ENCODE data around the gene SLC16A8.

The SLC16A8 gene

DNA sequence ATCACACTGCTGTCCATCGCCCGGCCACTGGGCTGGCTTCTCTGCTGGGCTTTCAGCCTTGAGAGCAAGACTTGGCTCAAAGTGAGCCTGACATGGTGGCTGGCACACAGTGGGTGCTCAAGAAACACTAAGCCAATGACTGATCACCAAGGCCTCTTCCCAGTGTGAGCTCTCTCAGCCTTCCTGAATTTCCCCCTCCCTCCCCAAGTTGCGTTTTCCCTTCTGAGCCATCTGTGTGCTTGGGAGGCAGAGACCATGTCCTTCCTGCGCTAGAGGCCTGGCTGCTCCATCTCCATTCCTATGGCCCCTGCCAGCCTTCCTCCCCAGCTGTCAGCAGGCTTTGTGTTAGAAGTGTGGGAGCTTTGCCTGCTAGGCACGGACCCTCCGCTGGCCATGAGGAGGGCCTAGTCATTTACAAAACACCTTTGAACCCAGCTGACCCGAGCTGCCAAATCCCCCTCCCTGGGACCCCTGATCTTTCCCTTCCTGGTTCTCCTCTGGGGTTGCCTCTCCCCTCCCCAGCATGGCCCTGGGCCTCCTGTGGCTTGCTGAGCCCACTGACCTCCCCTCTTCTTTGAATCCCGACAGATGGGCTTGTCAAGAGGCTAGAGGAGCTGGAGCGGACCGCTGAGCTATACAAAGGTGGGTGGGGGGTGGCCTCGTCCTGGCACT, 13.6 kb downstream of the SLC16A8 start:
- peak; percentile 56 for DNase-seq

- DNase-seq = peak; percentile 35
These were observed 14.4 kb downstream of the SLC16A8 start for GRCh38 chr22:38069372-38070249.

- DNase-seq = no peak
These were observed 15.2 kb downstream of the SLC16A8 start for GRCh38 chr22:38068641-38069371.

DNA sequence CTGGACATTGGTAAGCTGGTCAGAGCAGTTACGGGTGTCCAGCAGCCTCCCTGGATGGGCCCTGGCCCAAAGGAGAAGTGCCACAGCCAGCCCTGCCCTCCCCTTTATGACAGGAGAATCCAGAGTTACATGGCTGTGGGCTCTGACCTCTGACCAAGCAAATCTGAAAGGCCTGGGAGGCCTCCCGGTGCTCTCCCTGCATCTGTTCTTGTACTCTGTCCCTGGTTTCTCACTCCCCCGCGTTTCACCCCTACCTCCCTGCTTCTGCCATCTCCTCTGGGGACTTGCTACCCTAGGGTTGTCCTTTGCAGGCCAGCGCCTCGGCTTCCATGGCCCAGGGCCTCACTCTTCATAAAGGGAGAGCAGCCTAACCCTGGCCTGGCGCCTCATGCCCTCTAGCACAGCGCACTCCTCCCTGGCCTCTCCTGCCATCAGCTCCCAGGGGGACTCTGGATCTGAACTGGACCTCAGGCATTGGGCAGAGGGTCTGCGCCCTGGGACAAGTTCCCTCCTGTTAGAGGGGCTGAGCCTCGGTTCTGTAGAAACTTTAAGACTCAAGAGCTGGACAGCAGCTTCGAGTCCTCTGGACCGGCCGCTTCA, 16.1 kb downstream of the SLC16A8 start:
- DNase-seq = no peak

DNA sequence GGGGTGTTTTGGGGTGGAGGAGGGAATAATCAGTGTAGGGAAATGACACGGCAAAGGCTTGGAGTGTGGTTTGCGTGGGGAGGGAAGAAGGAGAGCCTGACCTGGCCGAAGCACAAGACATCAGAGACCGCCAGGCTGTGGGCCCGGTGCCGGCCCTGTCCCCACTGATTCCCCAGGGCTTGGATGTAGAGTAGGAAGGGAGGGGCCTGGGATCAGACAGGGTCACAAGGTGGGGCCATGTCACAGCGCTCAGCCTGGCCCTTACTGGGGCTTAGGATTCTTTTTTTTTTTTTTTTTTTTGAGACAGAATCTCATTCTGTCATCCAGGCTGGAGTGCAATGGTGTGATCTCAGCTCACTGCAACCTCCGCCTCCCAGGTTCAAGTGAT, 17.0 kb downstream of the SLC16A8 start:
- DNase-seq = no peak

DNA sequence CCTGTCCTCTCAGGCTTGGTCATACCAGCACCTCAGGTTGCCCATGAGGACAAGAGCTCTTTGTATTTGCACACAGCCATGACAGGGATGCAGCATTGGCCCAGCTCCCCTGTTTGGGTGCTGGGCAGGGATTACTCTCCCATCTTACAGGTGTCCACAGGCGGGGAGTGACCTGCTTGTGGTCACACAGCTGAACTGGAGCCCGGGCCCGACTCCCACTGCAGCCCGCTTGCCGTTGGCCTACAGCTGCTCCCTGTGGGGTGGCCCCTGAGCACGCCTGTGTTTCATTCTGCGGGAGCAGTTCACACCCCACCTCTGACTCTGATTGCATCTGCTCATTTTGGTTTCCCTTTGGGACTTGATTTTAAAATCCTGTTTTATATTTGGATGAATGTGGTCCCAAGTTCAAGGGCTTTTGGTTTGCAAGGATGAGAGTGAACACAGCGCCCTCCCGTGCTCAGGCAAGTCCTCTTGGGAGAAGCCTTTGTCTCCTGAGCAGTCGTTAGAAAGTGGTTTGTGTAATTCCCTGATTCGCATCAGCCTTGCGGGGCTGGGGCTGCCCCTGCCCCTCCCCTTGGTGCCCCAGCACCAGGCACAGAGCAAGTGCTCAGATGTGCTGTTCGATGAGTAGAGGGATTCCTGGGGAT, 17.5 kb downstream of the SLC16A8 start:
- no peak for DNase-seq

DNA sequence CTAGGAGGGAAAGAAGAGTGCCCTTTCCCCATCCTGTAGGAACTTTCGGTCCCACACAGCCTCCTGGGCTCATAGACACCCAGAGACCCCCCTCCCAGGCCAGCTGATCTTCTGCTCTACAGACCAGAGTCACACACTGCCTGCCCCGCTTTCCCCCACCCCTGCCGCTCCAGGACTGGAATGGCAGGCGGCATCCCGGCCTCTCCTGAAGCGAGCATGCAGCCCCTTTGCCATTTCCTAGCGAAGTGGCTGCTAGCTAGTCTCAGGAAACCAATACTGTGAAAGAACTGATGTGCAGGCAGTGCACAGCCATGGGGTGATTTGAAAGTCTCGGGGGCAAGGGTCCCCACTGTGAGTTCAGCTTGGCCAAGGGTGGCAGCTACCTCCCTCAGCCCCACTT, 18.4 kb downstream of the SLC16A8 start:
- DNase-seq = no peak

- no peak for DNase-seq
These were observed 21.2 kb downstream of the SLC16A8 start for GRCh38 chr22:38062791-38063190.

DNA sequence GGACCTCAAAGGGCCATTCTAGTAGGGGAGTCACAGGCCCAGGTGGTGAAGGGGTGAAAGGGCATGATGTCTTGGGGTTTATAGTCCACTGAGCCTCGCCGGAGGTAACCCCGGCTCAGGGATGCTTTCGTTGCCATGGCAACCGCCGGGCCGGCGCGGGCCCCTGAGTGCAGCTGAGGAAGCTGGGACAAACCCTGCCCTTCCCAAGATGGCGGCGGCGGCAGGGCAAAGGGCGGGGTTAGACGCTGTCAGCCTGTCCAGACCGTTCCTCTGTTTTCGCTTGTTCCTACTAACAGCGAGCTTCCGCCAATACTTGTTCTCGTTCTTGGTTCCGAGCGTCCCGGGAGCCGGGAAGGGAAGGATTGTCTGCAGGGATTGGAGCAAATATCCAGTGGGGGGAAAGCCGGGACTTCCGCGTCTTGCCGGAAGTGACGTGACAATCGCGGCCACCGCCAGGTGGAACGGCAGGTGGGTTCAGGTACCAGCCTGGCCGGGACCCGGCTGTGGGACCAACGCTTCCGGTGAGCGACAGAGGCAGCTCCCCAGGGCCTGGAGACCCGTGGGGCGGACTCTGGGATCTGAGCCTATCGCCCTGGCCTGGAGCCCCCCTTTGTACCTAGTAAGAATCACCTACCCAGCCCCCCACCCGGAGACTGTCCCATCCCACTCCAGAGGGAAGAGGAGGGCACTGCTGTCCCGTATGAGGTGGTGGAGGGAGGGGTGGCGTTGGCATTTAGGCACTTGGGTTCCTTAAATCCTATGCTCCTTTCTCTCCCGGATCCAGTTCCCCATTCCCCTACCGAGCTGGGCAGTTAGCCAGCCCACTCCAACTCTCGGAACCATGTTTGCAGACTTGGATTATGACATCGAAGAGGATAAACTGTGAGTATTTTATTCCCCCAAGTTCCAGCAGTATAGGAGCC, 26.8 kb downstream of the SLC16A8 start, which contains the start of gene PICK1:
Gene PICK1, plus strand, starts transcription at position 436 of the 923 bp plus-strand sequence. Its CDS starts 406 bp downstream, at position 842.
- DNase-seq = peak; percentile 73

DNA sequence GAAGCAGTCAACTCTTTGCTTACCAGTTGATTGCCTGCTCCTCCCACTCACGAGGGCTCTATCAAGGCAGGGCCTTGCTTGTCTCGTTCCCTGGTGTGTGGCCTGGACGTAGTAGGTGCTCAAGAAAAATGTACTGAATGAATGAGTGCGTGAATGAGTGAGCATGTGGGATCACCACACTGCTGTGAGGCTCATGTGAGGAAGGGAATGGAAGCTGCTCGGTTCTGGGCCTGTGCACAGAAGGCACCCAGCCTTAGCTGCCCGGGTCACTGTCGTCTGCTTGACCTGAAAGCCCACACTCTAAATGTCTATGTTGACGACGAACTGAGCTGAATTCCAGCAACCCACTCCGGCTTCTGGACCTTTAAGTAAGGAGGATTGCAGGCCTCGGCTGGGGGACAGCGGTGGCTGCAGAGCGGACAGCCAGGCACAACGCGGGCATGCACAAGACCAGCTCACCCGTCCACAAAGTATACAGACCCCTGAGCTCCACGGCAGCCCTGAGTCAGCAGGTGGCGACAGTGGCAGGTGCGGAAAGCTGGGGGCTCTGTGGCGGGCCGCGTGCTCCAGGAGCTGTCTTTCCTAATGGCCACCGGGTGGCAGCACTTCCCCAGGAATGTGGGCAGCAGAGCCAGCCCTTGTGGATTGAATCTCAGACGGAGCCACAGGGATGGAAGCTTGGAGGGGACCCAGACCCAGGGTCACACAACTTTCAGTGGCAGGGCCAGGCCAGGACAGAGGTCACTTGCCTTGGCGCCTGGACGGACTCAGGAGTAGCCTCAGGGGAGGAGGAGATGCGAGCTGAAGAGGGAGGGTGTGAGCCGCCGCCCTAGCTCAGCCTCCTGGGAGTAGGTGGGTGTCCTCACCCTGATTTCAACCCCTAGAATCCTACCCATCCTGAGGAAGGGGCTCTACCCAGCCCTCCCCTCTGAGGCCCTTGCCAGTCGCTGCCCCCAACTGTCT, 31.8 kb downstream of the SLC16A8 start:
- peak; percentile 65 for DNase-seq

DNA sequence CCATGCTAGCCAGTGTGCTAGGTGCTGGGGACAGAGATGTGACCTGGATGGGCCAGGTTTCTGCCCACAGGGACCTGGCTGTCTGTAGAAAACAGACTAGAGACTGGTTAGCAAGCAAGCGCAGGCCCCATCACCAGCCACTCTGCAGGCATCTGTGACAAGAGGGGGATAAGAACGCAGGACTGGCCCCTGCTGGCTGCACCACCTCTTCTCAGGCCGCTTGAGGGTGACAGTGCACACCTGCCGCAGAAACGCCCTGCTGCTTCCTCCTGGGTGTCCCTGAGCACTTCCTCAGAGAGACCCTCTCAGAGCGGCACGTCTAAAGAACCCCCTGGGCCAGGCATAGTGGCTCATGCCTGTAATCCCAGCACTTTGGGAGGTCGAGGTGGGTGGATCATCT, 32.7 kb downstream of the SLC16A8 start:
- peak; percentile 4 for DNase-seq

DNA sequence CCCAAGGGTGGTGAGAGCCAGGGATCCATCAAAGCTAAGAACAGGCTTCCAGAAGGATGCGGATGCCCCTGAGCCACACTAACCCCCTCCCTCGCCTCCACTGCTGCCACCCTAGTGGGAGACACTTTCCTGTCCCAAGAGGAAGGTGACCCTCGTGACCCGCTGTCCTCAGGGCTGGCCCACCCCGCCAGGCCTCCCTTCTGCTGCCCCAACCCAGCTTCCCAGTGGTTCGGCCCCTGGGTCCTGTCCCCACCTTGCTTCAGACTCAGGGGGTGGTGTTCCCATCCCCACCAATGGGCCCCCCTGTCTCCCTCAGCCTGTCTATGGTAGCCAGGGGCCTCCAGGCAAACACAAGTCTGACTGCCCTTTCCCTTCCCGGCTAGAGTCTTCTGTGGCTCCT, 33.3 kb downstream of the SLC16A8 start:
- no peak for DNase-seq

- DNase-seq = no peak
These were observed 34.0 kb downstream of the SLC16A8 start for GRCh38 chr22:38049812-38050619.

DNA sequence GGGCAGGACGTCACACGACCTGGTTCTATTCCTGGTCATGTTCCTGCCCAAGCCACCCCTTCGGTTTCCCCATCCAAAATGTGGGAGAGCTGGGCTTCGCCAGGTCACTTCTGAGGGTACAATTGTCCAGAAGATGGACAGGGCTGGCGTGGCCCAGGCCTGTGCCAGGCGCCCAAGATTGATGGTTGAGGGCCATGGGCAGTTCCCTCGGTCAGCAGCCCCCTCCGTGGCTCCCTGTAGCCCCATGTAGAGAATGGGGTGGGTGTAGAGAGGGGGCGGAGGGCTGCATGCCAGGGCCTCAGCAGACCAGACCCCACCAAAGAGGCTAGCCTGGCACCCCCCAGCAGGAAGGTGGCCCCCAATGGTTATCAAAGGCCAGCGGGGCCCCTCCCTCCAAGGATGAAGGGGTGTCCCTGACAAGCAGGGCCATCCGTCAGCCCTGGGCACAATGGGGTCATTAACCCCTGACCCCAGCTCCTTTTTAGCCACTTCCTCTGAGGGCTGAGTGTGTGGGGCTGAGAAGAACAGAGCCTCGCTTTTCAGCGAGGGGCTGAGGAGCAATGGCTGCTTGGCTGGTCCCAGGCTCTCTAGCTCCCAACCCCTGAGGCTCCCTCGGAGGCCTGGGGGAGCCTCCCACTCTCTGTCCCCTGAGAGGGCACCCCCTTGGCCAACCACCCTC, 37.8 kb downstream of the SLC16A8 start:
- no peak for DNase-seq

DNA sequence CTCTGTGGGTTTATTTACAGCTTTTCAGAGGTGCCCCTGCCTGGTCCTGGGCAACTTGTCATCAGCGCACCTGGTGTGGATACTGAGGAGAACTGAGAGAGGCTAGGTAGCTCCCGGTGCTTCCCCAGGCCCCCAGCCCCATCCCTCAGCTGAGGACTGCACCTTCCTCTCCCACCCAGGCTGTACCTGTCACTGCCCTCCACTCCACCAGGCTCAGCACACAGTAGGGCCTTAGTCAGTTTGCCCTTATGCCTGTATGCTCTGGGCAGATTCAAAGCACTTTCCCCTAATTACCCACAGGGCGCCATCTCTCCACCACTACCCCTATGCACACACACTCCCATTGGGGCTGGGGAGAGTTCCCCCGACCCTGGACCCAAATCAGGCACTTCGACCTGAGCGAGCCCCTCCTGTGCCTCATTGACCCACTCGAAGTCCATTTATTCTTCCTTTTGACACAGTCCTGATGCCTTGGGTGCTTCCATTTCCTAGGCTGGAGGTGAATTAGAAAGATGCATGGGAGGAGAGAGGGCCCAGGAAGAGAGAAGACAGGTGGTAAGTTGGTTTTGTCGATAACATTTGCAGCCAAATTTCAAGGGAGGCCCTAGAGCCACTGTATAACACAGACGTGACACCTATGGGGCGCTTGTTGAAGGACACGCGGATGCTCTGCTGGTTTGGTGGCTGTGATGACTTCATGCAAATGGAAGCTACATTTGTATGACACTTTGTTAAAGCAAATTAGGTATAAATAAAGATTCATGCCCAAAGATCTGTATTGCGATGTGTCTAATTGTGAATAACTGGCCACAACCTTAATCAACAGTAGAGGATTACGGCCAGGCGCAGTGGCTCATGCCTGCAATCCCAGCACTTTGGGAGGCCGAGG, 40.6 kb downstream of the SLC16A8 start:
- DNase-seq = no peak

GRCh38 chr22:38042488-38042790, 41.5 kb downstream of the SLC16A8 start:
- DNase-seq = no peak

DNA sequence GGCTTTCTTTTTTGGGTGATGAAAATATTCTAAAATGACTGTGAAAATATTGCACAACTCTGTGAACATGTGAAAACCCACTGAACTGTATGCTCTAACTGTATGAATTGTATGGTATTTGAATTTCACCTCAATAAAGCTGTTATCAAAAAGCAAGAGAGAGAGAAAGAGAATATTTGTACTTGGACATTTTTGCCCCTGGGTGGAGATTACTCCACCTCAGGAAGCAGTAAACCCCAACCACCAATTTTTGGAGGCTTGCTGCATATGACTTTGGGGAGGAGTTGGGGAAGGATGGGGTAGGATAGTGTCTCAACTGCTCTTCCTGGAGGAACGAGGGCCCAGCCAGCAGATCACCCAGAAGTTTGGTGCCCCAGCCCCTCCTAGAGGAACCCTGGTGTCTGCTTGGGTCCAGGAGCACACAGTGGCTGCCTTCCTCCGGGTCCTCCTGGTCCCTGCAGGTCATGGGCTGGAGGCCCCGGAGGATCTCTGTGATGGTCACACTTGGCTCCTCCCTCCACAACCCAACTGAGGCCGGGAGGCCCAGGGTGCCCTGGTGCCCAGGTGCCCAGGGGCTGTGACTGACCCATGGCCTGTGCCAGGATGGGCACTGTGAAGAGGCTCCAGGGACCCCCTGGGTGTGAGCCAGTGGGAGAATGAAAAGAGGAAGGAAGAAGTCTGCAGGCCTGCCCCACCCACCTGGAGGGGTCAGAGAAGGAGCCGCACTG, 42.1 kb downstream of the SLC16A8 start:
- no peak for DNase-seq

Measured in NCI-H524 treated with DMSO at 0.1 percent for 48 hours (cell line).